Measurements from ENCODE around the gene CFAP43.

DNA sequence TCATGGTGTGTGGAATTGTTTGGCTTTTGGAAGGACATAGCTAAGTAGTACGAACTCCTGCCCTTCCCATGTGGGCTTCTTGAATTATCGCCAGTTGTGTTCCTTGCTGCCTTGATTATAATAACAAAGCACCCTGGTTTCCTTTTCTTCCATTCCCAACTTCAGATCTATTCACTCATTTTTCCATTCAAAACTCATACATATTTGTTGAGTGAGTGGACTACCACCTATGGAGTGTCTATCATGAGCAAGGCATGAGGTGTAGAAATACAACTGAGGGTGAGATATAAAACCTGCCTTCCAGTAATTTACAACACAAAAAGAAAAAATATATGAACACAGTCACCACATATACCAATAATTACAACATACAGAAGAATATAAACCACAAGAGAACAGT lies 141.6 kb downstream of the CFAP43 start:
- TF ChIP-seq CTCF (IDR thresholded peaks at IDR 0.05) (no peak), EP300 (IDR thresholded peaks at IDR 0.05) (no peak), POLR2A (IDR thresholded peaks at IDR 0.05) (no peak), POLR2AphosphoS5 (IDR thresholded peaks at IDR 0.05) (no peak)

Measured in sigmoid colon (tissue), 4 donors.